ENCODE results near the gene KCNJ15. TPM values are rescaled to one million over a fixed set of nuclear protein-coding genes. Genes with fewer than 3 reads are reported as not detected.

The KCNJ15 gene
- total and polyA plus RNA-seq, 10 of the 15 experiments (the other 5 are each of a cell fraction or from before 2014, with no cell fraction given): 0.05 to 2.7 (median 0.33) TPM; not detected in 6

DNA sequence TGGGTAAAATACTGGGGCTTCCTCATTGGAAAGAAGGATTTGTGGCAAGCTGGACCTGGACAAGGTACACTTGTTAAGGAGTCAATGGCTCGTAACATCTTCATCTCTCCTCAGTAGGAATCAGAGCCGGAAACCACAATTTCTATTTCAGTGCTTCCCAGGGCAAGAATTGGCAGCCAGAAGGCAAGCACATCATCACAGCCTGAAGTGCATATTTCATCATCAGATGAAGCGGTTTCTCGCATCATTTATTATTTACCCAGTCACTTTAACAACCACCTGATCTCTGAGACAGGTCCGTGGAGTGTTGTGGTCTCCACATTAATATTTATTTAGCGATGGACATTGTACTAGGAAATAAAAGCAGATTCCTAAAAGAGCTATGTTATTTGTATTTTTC, 55.0 kb downstream of the KCNJ15 start (continued):
- TF ChIP-seq, protein P1, sequence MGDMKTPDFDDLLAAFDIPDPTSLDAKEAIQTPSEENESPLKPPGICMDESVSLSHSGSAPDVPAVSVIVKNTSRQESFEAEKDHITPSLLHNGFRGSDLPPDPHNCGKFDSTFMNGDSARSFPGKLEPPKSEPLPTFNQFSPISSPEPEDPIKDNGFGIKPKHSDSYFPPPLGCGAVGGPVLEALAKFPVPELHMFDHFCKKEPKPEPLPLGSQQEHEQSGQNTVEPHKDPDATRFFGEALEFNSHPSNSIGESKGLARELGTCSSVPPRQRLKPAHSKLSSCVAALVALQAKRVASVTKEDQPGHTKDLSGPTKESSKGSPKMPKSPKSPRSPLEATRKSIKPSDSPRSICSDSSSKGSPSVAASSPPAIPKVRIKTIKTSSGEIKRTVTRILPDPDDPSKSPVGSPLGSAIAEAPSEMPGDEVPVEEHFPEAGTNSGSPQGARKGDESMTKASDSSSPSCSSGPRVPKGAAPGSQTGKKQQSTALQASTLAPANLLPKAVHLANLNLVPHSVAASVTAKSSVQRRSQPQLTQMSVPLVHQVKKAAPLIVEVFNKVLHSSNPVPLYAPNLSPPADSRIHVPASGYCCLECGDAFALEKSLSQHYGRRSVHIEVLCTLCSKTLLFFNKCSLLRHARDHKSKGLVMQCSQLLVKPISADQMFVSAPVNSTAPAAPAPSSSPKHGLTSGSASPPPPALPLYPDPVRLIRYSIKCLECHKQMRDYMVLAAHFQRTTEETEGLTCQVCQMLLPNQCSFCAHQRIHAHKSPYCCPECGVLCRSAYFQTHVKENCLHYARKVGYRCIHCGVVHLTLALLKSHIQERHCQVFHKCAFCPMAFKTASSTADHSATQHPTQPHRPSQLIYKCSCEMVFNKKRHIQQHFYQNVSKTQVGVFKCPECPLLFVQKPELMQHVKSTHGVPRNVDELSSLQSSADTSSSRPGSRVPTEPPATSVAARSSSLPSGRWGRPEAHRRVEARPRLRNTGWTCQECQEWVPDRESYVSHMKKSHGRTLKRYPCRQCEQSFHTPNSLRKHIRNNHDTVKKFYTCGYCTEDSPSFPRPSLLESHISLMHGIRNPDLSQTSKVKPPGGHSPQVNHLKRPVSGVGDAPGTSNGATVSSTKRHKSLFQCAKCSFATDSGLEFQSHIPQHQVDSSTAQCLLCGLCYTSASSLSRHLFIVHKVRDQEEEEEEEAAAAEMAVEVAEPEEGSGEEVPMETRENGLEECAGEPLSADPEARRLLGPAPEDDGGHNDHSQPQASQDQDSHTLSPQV (IDR thresholded peaks at IDR 0.05): no peak
- TF ChIP-seq, protein P2, sequence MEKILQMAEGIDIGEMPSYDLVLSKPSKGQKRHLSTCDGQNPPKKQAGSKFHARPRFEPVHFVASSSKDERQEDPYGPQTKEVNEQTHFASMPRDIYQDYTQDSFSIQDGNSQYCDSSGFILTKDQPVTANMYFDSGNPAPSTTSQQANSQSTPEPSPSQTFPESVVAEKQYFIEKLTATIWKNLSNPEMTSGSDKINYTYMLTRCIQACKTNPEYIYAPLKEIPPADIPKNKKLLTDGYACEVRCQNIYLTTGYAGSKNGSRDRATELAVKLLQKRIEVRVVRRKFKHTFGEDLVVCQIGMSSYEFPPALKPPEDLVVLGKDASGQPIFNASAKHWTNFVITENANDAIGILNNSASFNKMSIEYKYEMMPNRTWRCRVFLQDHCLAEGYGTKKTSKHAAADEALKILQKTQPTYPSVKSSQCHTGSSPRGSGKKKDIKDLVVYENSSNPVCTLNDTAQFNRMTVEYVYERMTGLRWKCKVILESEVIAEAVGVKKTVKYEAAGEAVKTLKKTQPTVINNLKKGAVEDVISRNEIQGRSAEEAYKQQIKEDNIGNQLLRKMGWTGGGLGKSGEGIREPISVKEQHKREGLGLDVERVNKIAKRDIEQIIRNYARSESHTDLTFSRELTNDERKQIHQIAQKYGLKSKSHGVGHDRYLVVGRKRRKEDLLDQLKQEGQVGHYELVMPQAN (conservative IDR thresholded peaks at IDR 0.05): no peak
- TF ChIP-seq, protein P3, sequence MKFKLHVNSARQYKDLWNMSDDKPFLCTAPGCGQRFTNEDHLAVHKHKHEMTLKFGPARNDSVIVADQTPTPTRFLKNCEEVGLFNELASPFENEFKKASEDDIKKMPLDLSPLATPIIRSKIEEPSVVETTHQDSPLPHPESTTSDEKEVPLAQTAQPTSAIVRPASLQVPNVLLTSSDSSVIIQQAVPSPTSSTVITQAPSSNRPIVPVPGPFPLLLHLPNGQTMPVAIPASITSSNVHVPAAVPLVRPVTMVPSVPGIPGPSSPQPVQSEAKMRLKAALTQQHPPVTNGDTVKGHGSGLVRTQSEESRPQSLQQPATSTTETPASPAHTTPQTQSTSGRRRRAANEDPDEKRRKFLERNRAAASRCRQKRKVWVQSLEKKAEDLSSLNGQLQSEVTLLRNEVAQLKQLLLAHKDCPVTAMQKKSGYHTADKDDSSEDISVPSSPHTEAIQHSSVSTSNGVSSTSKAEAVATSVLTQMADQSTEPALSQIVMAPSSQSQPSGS (IDR thresholded peaks at IDR 0.05; ENCODE audit: low read length): no peak
- no peak for TF ChIP-seq ASH2L (IDR thresholded peaks at IDR 0.05; ENCODE audit: borderline replicate concordance, low read depth)
- TF ChIP-seq, protein P4, sequence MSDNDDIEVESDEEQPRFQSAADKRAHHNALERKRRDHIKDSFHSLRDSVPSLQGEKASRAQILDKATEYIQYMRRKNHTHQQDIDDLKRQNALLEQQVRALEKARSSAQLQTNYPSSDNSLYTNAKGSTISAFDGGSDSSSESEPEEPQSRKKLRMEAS (IDR thresholded peaks at IDR 0.05; ENCODE audit: low read depth, low read length): no peak
- TF ChIP-seq, protein P5, sequence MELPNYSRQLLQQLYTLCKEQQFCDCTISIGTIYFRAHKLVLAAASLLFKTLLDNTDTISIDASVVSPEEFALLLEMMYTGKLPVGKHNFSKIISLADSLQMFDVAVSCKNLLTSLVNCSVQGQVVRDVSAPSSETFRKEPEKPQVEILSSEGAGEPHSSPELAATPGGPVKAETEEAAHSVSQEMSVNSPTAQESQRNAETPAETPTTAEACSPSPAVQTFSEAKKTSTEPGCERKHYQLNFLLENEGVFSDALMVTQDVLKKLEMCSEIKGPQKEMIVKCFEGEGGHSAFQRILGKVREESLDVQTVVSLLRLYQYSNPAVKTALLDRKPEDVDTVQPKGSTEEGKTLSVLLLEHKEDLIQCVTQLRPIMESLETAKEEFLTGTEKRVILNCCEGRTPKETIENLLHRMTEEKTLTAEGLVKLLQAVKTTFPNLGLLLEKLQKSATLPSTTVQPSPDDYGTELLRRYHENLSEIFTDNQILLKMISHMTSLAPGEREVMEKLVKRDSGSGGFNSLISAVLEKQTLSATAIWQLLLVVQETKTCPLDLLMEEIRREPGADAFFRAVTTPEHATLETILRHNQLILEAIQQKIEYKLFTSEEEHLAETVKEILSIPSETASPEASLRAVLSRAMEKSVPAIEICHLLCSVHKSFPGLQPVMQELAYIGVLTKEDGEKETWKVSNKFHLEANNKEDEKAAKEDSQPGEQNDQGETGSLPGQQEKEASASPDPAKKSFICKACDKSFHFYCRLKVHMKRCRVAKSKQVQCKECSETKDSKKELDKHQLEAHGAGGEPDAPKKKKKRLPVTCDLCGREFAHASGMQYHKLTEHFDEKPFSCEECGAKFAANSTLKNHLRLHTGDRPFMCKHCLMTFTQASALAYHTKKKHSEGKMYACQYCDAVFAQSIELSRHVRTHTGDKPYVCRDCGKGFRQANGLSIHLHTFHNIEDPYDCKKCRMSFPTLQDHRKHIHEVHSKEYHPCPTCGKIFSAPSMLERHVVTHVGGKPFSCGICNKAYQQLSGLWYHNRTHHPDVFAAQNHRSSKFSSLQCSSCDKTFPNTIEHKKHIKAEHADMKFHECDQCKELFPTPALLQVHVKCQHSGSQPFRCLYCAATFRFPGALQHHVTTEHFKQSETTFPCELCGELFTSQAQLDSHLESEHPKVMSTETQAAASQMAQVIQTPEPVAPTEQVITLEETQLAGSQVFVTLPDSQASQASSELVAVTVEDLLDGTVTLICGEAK (IDR thresholded peaks at IDR 0.05; ENCODE audit: borderline replicate concordance): no peak

Data from GM12878 (cell line).